Stimulated activated CD4-positive, alpha-beta T cell treated with anti-CD3 and anti-CD28 coated beads, Interleukin-4, amount 100 ng/mL, for 48 hours (primary cell): Measurements from ENCODE around the gene RPS19BP1.
A peak's percentile ranks its signal among the peaks of the same experiment; 100 is the strongest.
"Not testable (repeated sequence)": the region's sequence is repeated elsewhere in the genome, so short reads cannot be mapped to it uniquely, and the experiment has no call there.

Experiments
- DNase-seq, 2 donors: peaks; one replicate each; pipeline ENCODE4 v3.0.0-alpha.2; 2020; ENCODE audit warnings: low read depth in 2 of 2

The RPS19BP1 gene

GRCh38 chr22:39528681-39529486 lies 3.7 kb downstream of the RPS19BP1 start:
- peak; percentile 87 for DNase-seq

GRCh38 chr22:39528080-39528661 lies 4.4 kb downstream of the RPS19BP1 start:
- no peak for DNase-seq

- no peak for DNase-seq
Observed at GRCh38 chr22:39527481-39527961, 5.0 kb downstream of the RPS19BP1 start.

- no peak for DNase-seq
Observed at GRCh38 chr22:39526736-39527171, 5.8 kb downstream of the RPS19BP1 start.

GRCh38 chr22:39525658-39525975 lies 6.9 kb downstream of the RPS19BP1 start:
- no peak for DNase-seq

- no peak for DNase-seq
Observed at GRCh38 chr22:39524753-39525657, 7.5 kb downstream of the RPS19BP1 start.

GRCh38 chr22:39524089-39524752 lies 8.3 kb downstream of the RPS19BP1 start:
- no peak for DNase-seq

- DNase-seq = peak in 1 of 2 donors; percentile 20
Observed at GRCh38 chr22:39522567-39523300, 9.8 kb downstream of the RPS19BP1 start.

- DNase-seq = not testable (repeated sequence)
Observed at GRCh38 chr22:39522091-39522490, 10.5 kb downstream of the RPS19BP1 start.

GRCh38 chr22:39521106-39521885 lies 11.3 kb downstream of the RPS19BP1 start:
- not testable (repeated sequence) for DNase-seq

GRCh38 chr22:39520226-39521105 lies 12.1 kb downstream of the RPS19BP1 start, which contains the start of gene ATF4:
TSS of gene ATF4 (plus strand) at chr22:39520562. CDS start at chr22:39521446, 884 bp downstream.
- DNase-seq = peak; percentile 84 to 87

- DNase-seq = peak; percentile 90 to 93
Observed at GRCh38 chr22:39519681-39520225, 12.8 kb downstream of the RPS19BP1 start.

- peak in 1 of 2 donors; percentile 22 for DNase-seq
Observed at GRCh38 chr22:39518996-39519680, 13.4 kb downstream of the RPS19BP1 start.

GRCh38 chr22:39518144-39518786 lies 14.3 kb downstream of the RPS19BP1 start:
- DNase-seq = no peak

- no peak for DNase-seq
Observed at GRCh38 chr22:39517470-39517869, 15.1 kb downstream of the RPS19BP1 start.

GRCh38 chr22:39515266-39516050 lies 17.1 kb downstream of the RPS19BP1 start:
- no peak for DNase-seq
